ENCODE measurements around the gene CCND2.
A peak's percentile ranks its signal among the peaks of the same experiment; 100 is the strongest.

Gene CCND2

DNA sequence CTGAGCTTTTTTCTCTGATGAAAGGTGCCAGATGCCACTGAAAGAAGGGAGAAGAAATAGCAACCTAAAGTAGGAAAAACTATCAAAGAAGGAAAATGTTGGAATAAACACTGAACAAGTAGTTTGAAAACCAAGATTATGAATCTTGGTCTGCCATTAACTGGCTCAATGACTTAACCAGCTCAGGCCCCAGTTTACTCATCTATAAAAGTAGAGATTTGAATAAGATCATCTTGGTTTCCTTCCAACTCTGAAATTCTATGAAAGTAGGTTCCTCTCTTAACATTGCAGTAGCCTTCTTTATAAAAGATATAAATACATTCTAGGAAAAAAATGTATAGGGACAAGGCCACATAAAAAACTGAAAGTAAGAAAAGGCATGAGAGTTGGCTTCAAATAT lies 16.1 kb upstream of the CCND2 start:
- DNase-seq: no peak

DNA sequence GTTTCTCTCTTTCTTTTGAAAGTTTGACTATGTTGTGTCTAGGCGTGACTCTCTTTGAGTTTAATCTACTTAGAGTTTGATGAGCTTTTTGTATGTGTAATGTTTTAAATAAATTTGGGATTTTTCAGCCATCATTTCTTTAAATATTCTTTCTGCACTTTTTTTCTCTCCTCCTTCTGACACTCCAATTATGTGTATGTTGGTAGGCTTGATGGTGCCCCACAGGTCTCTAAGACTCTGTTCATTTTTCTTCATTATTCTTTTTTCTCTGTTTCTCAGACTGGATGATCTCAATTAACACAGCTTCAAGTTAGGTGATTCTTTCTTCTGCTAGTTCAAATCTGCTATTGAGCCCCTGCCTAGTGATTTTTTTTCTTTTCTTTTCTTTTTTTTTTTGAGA lies 14.5 kb upstream of the CCND2 start:
- no peak for DNase-seq

- DNase-seq: no peak
Observed at GRCh38 chr12:4261655-4262054, 11.9 kb upstream of the CCND2 start.

- peak; percentile 53 for DNase-seq
Observed at GRCh38 chr12:4265280-4265679, 8.3 kb upstream of the CCND2 start.

DNA sequence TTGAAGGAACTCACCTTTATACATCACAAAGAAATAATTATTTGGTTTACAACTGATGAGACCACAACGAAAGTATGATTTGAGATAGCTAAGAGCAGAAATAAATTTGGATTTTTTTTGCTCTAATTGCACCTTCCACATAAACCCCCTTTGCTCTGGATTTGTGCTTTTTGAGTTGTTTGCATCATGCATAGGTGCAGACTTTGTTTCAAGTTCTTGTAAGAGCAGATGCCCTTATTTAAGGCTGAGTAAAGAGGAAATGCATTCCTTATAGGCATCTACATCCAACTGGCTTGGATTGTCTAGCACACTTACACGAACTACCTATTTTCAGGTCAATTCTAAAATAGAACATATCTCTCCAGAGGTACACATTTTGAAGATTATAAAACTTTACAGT lies 6.6 kb upstream of the CCND2 start:
- no peak for DNase-seq

GRCh38 chr12:4267704-4268328 lies 5.7 kb upstream of the CCND2 start:
- no peak for DNase-seq

DNA sequence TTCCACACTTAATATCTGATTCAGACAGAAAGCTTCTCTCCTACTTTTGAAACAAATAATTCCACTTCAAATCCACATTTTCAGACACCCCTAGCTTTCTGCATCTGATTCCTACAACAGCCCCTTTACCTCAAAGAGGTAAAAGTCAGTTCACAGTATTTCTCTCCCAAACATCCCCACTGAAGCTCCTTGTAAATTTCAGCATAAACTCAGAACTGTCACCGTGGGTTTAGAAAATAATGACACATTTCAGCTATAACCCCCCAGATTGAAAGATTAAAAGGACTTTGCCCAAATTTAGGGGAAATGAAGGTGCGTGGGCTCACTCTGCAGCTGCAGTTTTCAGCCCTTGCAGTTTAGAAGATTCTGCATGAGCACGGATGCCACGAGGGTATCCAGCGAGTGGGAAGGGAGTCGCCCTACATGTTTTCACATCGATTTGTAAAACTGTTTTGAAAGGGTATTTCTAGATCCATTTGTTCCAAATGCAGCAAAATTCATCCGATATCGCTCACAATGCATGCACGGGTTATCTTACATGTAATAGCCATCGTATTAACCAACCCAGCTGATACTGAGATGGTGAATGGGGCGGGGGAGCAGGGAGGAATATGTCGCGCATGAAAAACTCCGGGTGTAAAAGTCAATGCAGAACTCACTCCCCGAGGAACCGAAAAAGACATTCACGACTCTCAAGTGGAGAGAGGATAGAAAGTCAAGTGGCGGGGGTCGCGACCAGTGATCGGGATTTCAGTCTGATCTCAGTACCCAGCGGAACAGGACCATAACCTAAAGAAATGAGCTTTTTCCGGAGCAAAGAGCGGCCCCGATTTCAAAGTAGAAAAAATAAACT lies 5.0 kb upstream of the CCND2 start:
- no peak for DNase-seq

DNA sequence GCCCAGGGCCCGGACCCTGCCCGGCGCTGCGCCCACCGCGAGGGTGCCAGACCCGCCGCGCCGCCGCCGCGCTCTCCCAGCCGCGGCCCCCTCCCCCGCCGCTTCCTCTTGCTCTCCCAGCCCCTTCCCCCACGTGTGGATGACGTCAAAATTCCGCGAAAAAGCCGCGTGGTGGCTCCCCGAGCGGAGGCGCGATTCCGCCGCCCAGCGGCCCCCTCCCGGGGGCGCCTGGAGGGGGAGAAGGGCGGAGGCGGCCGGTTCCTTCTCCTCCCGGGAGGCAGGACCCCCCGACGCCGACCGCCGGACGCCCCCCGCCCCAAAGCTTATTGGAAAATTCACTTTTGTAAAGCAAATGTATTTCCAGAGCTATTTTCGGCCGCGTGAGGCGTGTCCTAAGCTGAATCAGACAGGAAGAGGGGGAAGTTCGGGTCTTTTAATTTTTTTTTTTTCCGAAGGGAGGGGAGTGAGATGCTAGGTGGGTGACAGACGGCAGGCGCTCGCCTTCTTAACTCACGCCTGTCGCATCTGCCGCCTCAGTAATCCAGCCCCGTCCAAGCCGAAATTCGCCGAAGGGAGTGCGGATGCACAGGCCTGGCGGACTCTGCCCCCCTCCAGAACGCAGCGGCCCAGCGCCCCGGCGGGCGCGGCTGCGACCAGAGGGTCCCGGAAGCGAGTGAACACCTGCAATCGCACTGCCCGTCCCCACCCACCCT lies 4.1 kb upstream of the CCND2 start:
- DNase-seq: peak; percentile 81

DNA sequence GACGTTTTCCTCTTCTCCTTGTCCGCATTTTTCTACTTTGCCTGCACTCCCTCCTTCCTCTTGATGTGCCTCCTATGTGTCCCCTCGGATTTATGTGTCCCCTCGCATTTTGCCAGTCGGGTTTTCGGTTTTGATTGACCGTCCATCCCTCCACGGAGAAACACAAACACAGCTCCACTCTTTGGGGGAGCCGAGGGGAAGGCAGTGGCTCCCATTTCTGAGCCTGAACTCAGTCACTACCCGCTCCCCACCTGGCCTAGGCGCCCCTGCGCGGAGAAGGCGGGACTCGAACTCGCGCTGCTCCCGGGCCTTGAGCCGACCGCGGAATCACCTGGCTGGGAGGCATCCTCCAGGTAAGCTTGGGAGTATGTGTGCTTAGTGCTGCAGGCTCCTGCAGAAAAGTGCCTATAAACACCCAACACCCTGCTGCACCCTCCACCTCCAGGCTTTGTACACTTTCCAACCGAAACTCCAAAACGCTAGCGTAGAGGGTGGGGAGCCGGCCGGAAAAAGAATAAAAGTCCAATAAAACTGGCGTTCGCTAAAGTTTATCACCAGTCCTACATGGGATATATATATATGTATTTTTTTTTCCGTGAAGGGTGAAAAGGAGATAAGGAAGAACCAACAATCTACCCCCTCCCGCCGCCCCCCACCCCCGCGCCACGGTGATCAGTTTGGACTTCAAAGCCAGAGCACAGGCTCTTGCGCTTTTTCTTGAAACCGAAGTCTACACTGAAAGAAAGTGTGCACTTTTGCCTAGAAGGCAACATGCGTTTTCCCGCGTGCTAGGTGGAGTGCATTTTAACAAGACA lies 3.3 kb upstream of the CCND2 start:
- DNase-seq: no peak

GRCh38 chr12:4270831-4271716 lies 2.5 kb upstream of the CCND2 start:
- DNase-seq: no peak

GRCh38 chr12:4271717-4272423 lies 1.7 kb upstream of the CCND2 start:
- peak; percentile 45 for DNase-seq

- DNase-seq: no peak
Observed at GRCh38 chr12:4272424-4273272, 914 bp upstream of the CCND2 start.

- no peak for DNase-seq
Observed at GRCh38 chr12:4273273-4273651, 300 bp upstream of the CCND2 start.

- no peak for DNase-seq
Observed at GRCh38 chr12:4274396-4275015, 944 bp downstream of the CCND2 start.

- peak; percentile 49 for DNase-seq
Observed at GRCh38 chr12:4275016-4275869, 1.7 kb downstream of the CCND2 start.

DNA sequence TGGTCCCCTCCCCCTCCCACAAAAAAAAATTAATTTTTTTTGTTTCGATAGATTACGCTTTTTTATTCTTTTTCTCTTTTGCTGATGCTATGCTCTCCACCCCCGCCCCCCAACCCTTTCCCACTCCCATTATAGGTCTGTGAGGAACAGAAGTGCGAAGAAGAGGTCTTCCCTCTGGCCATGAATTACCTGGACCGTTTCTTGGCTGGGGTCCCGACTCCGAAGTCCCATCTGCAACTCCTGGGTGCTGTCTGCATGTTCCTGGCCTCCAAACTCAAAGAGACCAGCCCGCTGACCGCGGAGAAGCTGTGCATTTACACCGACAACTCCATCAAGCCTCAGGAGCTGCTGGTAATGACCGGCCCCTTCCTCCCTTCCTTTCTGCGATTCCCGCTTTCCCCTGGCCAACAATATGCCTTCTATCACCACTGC lies 2.3 kb downstream of the CCND2 start:
- DNase-seq: no peak

- DNase-seq: peak; percentile 92
Observed at GRCh38 chr12:4276524-4277204, 3.1 kb downstream of the CCND2 start.

- no peak for DNase-seq
Observed at GRCh38 chr12:4277205-4277543, 3.6 kb downstream of the CCND2 start.

All from fibroblast of skin of right biceps (primary cell).